ENCODE data around the gene PPP1R37. TPM values are rescaled to one million over a fixed set of nuclear protein-coding genes. Genes with fewer than 3 reads are reported as not detected.

PPP1R37 gene
- total and polyA plus RNA-seq, 2 of the 13 experiments (the other 11 are each of a cell fraction or from before 2014, with no cell fraction given) = 9.0 to 14.3 TPM

DNA sequence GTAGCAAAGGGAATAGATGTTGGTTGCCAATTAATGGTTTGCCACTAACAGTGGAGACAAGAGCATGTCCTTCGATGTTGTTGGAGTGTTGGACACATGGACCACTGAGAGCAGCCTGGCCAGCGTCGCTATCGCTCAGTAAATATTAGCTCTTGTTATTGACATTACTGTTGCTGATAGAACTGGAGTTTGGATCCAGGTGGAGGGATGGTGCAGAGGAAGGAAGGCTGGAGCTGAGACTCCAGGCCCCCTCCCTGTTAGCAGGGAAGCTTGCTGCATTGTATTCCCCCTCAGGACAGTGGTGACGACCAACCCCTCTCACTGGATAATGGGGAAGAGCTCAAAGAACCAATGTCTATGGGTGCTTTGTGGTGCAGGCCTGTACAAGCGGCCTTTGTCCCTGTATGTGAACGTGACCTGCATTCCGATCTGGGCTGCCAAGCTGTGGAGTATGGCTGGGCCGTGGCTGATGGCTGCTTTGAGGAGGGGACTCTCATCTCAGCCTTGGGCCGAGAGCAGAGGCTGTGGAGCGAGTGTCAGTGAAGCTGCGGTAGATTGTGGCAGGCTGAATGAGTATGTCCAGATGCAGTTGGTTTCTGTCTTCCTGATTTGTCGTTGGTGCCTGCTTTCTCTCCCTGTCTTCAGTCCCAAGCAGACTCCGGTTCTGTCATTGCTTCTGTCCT is 47.2 kb upstream of the PPP1R37 start (continued):
- TF ChIP-seq GTF3A (CRISPR knock-in tag; conservative IDR thresholded peaks at IDR 0.05) (no peak), KMT2A (CRISPR knock-in tag; IDR thresholded peaks at IDR 0.05) (peak; percentile 38; the same call in 1 of the 2 replicates), ZNF670 (CRISPR knock-in tag; IDR thresholded peaks at IDR 0.05; ENCODE audit: borderline replicate concordance) (peak; percentile 22; the same call in 1 of the 2 replicates), NFE2 (CRISPR knock-in tag; IDR thresholded peaks at IDR 0.05) (no peak), ATF7 (IDR thresholded peaks at IDR 0.05) (no peak), ATF7 (CRISPR knock-in tag; IDR thresholded peaks at IDR 0.05) (no peak), SSRP1 (CRISPR knock-in tag; IDR thresholded peaks at IDR 0.05) (peak; percentile 81; the same call in 1 of the 2 replicates), ZNF33A (CRISPR knock-in tag; IDR thresholded peaks at IDR 0.05; ENCODE audit: borderline replicate concordance) (no peak), EHMT2 (IDR thresholded peaks at IDR 0.05; ENCODE audit: borderline replicate concordance, low read depth, low read length) (no peak), HDAC2 (CRISPR knock-in tag; IDR thresholded peaks at IDR 0.05) (peak; percentile 96), CHD4 (IDR thresholded peaks at IDR 0.05; ENCODE audit: borderline replicate concordance, low read length) (no peak), NFE2L2 (IDR thresholded peaks at IDR 0.05; ENCODE audit: low read length) (no peak), ZFP36L2 (CRISPR knock-in tag; IDR thresholded peaks at IDR 0.05) (no peak), THYN1 (CRISPR knock-in tag; IDR thresholded peaks at IDR 0.05; ENCODE audit: borderline replicate concordance, low read depth) (no peak), ZNF101 (CRISPR knock-in tag; IDR thresholded peaks at IDR 0.05; ENCODE audit: borderline replicate concordance, low read depth) (no peak), ZNF180 (CRISPR knock-in tag; IDR thresholded peaks at IDR 0.05; ENCODE audit: borderline replicate concordance, low read depth) (no peak), ZNF138 (CRISPR knock-in tag; IDR thresholded peaks at IDR 0.05; ENCODE audit: low read depth) (no peak), ZNF558 (CRISPR knock-in tag; IDR thresholded peaks at IDR 0.05; ENCODE audit: borderline replicate concordance) (0 out of 2 replicates have a peak, but pooled peaks have one; percentile 57)
- TF ChIP-seq, protein P1, sequence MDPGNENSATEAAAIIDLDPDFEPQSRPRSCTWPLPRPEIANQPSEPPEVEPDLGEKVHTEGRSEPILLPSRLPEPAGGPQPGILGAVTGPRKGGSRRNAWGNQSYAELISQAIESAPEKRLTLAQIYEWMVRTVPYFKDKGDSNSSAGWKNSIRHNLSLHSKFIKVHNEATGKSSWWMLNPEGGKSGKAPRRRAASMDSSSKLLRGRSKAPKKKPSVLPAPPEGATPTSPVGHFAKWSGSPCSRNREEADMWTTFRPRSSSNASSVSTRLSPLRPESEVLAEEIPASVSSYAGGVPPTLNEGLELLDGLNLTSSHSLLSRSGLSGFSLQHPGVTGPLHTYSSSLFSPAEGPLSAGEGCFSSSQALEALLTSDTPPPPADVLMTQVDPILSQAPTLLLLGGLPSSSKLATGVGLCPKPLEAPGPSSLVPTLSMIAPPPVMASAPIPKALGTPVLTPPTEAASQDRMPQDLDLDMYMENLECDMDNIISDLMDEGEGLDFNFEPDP (CRISPR knock-in tag; conservative IDR thresholded peaks at IDR 0.05) = no peak
- TF ChIP-seq, protein P2, sequence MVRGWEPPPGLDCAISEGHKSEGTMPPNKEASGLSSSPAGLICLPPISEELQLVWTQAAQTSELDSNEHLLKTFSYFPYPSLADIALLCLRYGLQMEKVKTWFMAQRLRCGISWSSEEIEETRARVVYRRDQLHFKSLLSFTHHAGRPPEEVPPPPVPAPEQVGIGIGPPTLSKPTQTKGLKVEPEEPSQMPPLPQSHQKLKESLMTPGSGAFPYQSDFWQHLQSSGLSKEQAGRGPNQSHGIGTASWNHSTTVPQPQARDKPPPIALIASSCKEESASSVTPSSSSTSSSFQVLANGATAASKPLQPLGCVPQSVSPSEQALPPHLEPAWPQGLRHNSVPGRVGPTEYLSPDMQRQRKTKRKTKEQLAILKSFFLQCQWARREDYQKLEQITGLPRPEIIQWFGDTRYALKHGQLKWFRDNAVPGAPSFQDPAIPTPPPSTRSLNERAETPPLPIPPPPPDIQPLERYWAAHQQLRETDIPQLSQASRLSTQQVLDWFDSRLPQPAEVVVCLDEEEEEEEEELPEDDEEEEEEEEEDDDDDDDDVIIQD (CRISPR knock-in tag; IDR thresholded peaks at IDR 0.05; ENCODE audit: low read depth) = peak; percentile 60; the same call in 1 of the 2 replicates

Measured in HepG2 (cell line).